ENCODE results near the gene SFTA2. TPM values are rescaled to one million over a fixed set of nuclear protein-coding genes. Genes with fewer than 3 reads are reported as not detected.
"Not testable (repeated sequence)": the region's sequence is repeated elsewhere in the genome, so short reads cannot be mapped to it uniquely, and the experiment has no call there.

The SFTA2 gene
- total RNA-seq, 1 donor from 2014 or later, result 9.0 TPM

- ATAC-seq, result peak; percentile 22
Measured at GRCh38 chr6:30942338-30943060, 10.5 kb upstream of the SFTA2 start.

DNA sequence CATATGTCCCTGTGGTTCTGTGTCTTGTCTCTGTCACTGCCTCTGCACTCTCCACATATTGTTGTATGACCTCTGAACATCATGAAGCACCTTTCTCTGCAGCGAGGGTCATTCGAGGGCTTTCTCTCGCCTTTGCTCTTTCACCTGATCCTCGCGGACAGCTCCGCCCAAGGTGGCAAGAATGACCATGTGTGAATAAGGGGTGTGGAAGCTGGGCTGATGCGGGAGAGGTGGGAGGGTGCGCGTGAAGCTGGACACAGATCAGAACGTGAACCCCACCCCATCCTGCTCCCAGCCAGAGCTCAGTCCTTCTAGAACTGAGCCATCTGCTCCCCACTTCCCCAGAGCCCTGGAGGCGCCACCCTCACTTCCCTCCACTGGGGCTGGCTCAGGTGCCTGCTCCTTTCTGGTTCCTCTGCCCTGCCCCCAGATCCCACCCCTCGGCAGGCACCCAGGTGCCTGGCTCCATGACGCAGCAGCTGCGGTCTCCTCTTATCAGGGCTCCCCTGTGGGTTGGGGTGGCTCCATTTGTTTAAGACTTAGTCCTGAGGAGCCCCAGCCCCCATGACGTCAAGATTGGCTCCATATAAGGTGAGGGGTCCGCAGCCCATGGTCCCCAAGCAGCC lies 8.5 kb upstream of the SFTA2 start, which contains the start of gene MUCL3:
Gene MUCL3, plus strand, starts transcription at position 613 of the 626 bp plus-strand sequence. CDS start 27 bp downstream, outside the sequence.
- ATAC-seq, result peak; percentile 14

DNA sequence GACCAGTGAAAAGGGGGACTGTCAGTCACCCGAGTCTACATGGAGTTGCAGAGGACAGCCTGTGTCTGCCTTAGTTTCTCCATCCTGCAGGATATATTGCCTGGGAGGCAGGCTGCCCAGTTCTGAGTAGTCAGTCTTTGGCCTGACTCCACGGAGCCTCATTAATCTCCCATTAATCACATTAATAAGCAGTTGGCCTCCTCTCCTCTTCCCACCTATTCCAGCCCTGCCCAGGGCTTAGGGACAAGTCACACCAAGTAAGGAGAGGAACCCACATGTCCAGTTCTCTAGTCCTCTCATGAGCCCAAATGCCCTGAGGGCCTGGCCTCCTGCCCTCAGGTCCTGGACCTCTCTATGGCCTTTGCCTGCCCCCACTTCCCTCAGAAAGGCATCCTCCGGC lies 7.5 kb upstream of the SFTA2 start:
- ATAC-seq, result peak; percentile 76

GRCh38 chr6:30938730-30939129 lies 6.8 kb upstream of the SFTA2 start:
- ATAC-seq, result peak; percentile 88

GRCh38 chr6:30937265-30937664 lies 5.3 kb upstream of the SFTA2 start:
- no peak for ATAC-seq

- ATAC-seq, result no peak
Measured at GRCh38 chr6:30935018-30935417, 3.0 kb upstream of the SFTA2 start.

GRCh38 chr6:30932665-30933365 lies 845 bp upstream of the SFTA2 start:
- no peak for ATAC-seq

- ATAC-seq, result no peak
Measured at GRCh38 chr6:30931272-30931671, 698 bp downstream of the SFTA2 start.

- no peak for ATAC-seq
Measured at GRCh38 chr6:30930506-30930905, 1.5 kb downstream of the SFTA2 start.

GRCh38 chr6:30928677-30929076 lies 3.3 kb downstream of the SFTA2 start:
- no peak for ATAC-seq

DNA sequence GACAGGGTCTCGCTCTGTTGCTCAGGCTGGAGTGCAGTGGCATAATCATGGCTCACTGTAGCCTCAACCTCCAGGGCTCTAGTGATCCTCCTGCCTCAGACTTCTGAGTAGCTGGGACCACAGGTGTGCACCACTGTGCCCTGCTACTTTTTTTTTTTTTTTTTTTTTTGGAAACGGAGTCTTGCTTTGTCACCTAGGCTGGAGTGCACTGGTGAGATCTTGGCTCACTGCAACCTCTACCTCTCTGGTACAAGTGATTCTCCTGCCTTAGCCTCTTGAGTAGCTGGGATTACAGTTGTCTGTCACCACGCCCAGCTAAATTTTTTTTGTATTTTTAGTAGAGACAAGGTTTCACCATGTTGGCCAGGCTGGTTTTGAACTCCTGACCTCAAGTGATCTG lies 4.9 kb downstream of the SFTA2 start:
- not testable (repeated sequence) for ATAC-seq

GRCh38 chr6:30926644-30927043 lies 5.3 kb downstream of the SFTA2 start:
- peak; percentile 89 for ATAC-seq

DNA sequence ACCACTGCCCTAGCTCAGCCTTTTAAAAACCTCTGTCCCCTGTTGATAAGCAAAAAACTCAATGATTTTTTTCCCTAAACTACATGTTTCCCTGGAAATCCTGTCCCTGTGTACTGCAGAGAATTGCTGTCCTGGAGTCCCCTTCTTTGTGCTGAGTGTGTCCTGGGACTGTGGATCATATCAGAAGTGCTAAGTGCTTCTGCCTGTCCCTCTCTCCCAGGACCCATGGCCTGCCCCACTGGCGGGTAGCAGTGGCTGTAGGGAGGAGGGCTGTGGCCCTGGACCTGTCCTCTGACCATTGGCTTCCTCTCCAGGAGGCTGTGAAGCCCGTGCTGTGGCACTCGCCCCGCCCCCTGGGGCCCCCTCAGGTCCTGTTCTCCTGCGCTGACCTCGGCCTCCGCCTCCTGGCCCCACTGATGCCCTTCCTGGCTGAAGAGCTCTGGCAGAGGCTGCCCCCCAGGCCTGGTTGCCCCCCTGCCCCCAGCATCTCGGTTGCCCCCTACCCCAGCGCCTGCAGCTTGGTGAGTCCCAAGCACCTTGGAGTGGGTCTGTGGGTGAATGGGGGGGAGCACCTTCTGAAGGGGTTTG lies 7.8 kb downstream of the SFTA2 start:
- ATAC-seq, result not testable (repeated sequence)

DNA sequence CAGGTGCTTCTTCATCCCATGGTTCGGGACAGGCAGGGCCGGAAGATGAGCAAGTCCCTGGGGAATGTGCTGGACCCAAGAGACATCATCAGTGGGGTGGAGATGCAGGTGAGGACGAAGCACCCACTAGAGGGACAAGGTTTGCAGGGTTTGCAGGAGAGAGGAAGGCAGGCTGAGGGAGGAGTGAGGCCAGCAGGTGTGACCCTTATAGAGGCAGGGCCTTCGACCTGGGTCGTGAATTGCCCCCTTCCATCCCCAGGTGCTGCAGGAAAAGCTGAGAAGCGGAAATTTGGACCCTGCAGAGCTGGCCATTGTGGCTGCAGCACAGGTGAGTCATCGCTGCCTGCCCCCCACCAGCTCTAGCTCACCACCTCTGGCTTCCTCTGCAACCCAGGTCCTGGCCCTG lies 9.5 kb downstream of the SFTA2 start:
- no peak for ATAC-seq

- ATAC-seq, result no peak
Measured at GRCh38 chr6:30918670-30919069, 13.3 kb downstream of the SFTA2 start.

DNA sequence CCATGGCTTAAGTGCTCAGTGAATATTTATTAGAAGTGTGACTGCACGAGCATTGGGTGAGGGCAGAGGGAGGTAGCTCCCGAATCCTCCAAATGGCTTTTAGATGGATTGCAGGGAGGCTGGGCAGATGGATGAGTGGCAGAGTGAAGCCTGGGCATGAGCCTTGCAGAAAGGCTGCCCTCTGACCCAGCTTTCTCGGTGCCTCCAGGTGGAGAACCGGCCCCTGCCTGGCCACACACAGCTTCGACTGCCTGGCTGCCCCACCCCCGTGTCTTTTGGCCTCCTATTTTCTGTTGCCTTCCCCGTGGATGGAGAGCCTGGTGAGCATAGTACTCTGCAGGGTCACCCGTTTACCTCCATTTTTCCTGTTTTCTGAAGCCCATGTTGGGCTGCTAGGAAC lies 14.5 kb downstream of the SFTA2 start:
- no peak for ATAC-seq

DNA sequence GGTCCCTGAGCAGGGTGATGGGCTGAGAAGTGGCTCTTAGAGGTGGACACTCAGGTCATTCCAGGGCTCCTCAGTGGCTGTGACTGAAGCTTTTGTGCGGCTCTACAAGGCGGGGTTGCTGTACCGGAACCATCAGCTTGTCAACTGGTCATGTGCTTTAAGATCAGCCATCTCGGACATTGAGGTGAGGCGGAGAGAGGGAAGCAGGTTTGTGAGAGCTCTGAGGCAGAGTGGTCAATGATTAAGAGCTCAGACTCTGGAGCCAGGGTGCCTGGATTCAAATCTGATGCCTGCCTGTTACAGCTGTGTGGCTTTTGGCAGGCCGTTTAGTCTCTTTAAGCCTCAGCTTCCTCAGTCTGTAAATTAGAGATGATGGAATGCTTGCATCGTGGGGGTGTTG lies 14.9 kb downstream of the SFTA2 start:
- no peak for ATAC-seq

- ATAC-seq, result peak; percentile 16
Measured at GRCh38 chr6:30915591-30915946, 16.4 kb downstream of the SFTA2 start.

- ATAC-seq, result no peak
Measured at GRCh38 chr6:30914854-30915590, 16.9 kb downstream of the SFTA2 start.

- ATAC-seq, result peak; percentile 94
Measured at GRCh38 chr6:30914076-30914853, 17.7 kb downstream of the SFTA2 start, which contains the start of gene VARS2. Gene VARS2, plus strand, starts transcription at chr6:30914238. Its CDS starts 599 bp downstream, at chr6:30914837.

DNA sequence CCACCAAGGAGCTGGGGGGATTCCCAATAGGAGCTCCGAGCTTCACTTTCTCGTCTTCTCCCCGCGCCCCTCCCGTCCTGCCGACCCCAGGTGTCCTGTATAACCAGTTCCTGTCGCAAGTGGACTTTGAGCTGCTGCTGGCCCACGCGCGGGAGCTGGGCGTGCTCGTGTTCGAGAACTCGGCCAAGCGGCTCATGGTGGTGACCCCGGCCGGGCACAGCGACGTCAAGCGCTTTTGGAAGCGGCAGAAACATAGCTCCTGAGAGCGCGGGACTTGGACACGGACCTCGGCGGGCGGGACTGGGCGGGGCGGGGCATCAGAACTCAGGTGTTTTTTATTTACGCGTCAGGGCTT lies 18.3 kb downstream of the SFTA2 start:
- no peak for ATAC-seq

Data from esophagus mucosa (tissue), 1 donor.